NCI-H146 treated with DMSO at 0.1 percent for 48 hours (cell line): ENCODE results near the gene RHEBL1.

ENCODE experiments used
- DNase-seq: peaks from one replicate; lab custom pipeline; 2025; ENCODE audit not compliant: unreplicated experiment; lab: John Stamatoyannopoulos, UW

RHEBL1 gene

DNA sequence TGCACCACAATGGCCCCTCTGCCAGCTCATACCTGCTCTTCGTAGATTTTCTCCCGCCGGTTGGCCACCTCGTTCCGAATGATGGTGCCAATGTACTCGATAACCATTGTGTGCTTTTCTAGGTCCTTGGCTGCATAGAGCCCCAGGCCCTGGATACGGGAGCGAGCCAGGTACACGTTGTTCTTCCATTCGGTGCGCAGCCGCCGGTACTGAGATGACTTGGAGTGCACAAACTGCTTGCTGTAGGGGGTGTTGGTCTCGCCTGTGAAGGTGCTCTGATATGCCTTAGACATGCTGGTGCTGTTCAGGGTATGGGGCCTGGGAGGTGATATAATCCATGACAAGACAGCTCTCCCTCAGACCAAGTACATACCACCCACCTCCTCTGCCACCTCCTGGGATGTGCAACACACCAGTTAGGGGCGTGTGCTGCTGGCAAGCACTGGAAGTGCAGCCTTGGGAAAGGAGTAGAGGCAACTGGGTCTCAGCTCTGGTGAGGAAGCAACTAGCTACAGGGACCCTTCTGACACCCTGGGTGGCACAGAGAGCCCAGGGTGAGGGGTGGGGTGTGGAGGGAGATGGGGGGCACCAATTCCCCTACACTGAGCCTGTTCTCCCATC lies 47.1 kb downstream of the RHEBL1 start:
- no peak for DNase-seq

DNA sequence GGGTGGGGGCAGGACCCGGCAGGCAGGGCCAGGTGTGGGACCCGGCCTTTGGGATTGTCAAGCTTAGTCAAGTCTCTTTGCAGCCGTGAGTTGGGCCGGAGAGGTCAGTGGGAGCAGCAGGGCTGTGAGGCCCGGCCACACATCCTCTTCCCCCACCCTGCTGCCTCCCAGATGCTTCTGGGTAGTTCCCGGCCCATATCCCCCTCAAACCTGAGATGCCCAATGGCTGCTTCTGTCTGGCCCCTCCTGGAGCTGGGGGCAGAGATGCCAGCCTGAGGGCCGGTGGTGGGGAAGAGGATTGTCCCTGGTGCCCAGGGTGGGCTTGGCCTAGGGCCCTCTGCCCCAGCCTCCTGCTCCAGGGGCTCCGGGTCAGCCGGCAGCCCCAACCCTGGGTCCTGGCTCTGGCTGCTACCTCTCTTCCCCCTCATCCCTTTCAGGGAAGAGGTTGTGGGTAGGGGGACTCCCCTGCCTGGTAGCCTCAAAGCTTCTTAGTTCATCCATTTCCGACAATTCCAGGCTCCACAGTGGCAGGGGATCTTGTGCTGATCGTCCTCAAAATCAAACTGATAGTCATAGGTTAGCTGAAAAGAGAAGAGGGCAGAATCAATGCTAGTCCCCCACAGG lies 48.4 kb downstream of the RHEBL1 start:
- DNase-seq, result no peak

DNA sequence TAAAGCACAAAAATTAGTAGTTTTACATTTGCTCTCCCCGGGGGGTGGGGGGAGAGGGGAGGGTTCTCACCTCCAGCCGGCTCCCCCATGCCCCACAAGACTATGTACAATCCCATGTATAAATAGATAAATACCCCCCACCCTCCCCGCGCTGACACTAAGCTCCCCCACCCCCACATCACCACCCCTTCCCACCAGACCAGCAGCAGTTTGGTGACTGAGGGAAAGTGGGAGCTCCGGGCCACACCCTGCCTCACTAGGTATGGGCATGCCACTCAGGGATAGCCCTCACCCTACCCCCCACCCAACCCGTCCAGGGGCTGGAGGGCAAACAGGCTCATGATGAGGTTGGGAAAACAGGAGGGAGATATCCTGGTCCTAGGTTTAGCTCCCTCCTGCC lies 49.3 kb downstream of the RHEBL1 start:
- DNase-seq, result no peak

DNA sequence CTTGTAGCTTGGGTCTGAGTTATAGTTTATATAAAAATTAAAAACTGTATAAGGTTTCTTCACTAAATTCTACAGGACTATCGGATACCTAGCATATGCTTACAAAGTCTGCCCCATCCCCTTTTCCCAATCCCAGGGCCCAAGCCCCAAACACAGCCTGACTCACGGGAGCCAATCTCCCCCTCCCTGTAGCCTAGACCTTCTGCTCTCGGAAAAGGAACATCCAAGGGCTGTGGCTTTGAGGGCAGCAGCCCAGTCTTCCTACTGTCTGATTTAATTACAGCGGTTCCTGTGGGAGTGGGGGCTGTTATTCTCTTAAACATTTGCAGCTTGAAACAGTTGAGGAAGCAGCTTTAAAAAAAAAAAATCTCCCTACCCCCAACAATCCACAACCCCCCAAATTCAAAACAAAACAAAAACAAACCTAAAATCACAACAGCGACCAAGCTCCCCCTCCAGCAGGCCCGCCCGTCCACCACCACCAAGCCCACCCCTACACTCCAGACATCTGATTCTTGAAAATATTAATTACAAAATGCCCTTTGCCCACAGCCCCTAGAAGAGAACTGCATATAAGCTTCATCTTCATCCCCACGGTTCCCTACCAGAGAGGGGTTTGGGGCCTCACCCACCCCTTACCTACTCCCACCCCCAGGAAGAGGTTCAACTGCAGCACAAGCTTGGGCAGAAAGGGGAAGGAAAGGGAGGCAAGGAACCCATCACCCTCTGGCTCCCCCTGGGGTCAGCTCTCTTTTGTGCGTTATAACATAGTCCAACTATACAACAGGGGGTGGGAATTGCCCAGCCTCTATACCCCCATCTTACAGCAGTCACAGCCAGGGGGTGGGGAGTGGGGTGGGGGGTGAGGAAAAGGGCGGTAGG lies 50.1 kb downstream of the RHEBL1 start:
- DNase-seq, result no peak

- no peak for DNase-seq
These were observed 50.7 kb downstream of the RHEBL1 start for GRCh38 chr12:49019120-49019430.

DNA sequence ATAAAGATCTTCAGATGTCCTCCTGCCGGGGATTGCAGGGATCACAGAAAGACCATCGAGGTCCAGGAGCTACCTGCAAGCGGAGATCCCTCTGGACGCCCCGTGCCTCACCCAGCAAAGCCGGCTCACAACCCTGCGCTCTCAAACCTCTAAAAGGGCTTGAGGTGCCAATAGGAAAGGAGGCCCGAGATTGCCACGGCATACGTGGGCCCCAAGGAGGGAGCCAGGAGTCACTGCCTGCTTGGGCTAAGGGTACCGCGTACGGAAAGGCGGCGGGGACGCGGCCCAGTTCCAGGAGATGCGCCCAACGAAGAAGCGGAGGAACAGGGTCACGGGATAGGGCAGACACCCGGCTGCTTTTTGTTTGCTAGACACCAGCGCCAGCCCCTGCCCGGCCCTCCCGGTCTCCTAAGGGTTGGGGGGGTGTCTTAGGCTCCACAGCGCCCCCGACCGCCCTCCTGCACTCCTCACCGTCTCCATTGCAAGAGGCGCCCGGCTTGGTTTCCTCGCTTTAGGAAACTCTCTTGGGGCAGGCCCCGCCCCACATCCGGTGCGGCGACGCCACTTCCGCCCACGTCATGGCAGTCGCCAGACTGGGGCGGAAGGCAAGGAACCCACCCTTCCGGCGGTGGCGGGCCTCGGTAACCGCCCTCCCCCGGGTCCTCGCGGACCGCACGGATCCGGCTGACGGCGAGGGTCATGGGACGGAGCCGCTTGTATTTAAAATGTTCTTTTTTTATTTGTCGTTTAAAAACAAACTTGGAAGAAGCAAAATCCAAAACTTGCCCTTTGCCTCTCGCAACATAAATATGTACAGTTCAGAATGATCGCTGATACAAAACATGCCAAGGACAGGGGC lies 51.3 kb downstream of the RHEBL1 start, which contains the start of gene PRKAG1:
TSS of gene PRKAG1 (minus strand) at position 516 of the 859 bp plus-strand sequence. CDS start at position 480, 36 bp downstream.
- peak; percentile 92 for DNase-seq

DNA sequence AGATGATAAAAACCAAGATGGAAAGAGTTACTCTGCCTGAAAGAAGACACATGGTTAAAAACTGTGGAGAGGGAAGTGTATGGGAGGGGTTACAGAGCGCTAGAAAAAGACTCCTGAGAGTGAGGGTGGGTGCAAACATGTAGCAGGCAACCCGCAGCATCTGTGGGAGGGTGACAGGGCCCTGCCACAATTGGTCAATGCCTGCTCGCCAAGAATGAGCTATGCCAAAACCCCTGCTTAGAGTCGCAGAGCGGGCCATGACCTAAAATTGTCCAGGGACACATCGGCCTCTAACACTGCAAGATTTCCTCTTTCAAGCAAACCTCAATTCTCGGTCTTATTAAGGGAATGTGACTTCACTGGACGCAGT lies 51.9 kb downstream of the RHEBL1 start:
- no peak for DNase-seq

DNA sequence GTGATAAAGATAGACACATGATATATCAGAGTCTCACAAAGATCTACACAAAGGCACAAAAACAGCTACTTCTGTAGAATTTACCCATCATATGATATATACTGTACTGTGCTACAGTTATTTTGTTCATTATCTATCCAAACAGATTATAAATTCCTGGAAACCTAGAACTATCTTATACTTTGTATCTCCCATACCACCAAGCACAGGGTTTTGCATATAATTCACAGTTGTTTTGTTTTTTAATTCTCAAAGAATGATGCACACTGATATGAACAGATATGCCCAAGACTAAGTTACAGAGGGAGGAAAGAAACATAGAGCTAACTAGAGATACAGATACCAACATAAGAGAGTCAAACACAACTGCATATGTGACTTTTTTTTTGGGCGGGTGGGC lies 54.6 kb downstream of the RHEBL1 start:
- no peak for DNase-seq
